GM12878 (cell line): ENCODE results near the gene ARHGEF16. TPM values are rescaled to one million over a fixed set of nuclear protein-coding genes. Genes with fewer than 3 reads are reported as not detected.

ENCODE experiments used
- ATAC-seq: fragments of 200-7000 bp; cut with Tn5 transposase; 3 replicates; pipeline ENCODE4 v1.9.1; 2020; ENCODE audit warnings: mild to moderate bottlenecking, moderate library complexity
- BruUV-seq: library from RNA; stranded (reverse); fragments of 400-500 nt; replicated peaks from 2 replicates; lab custom pipeline; 2021; lab: Mats Ljungman, UMichigan
- CTCF ChIA-PET: fragments of 300-600 bp; sonication (Branson Sonifier 250); formaldehyde crosslinking; extraction: SDS; loops from one replicate; lab custom pipeline; 2021; ENCODE audit warnings: inconsistent platforms; lab: Yijun Ruan, JAX
- POLR2A ChIA-PET: fragments of 350-600 bp; formaldehyde crosslinking; extraction: SDS; loops from one replicate; lab custom pipeline; 2021; ENCODE audit warnings: inconsistent platforms; lab: Charles Lee
- RAD21 ChIA-PET: fragments of 300-600 bp; sonication (Branson Sonifier 250); formaldehyde crosslinking; loops from one replicate; lab custom pipeline; 2023; ENCODE audit warnings: antibody characterized with exemption; ENCODE audit not compliant: unreplicated experiment; lab: Charles Lee
- SMC1A ChIA-PET: fragments of 300-600 bp; sonication (Branson Sonifier 250); formaldehyde crosslinking; loops from one replicate; lab custom pipeline; 2023; ENCODE audit not compliant: unreplicated experiment, uncharacterized antibody; lab: Charles Lee
- DNase-seq: peaks from one replicate; pipeline ENCODE4 v3.0.0-alpha.2; 2011; ENCODE audit warnings: low read depth, low spot score
- FAIRE-seq: peaks from 3 replicates; lab custom pipeline; 2011; peaks lifted over from hg19 to GRCh38; lab: Jason Lieb, UNC
- H2AFZ ChIP-seq: 2 replicates; pipeline ENCODE4 v1.6.0; 2011; ENCODE audit warnings: low read depth, low read length, control low read depth; ENCODE audit not compliant: control insufficient read depth
- H3K27ac ChIP-seq: 2 replicates; pipeline ENCODE4 v1.5.1; 2011; ENCODE audit warnings: control low read depth; ENCODE audit not compliant: control insufficient read depth, insufficient read depth
- H3K27me3 ChIP-seq, 2 experiments: replicated peaks in 1 of 2; 2 replicates each; pipeline versions ENCODE4 v1.6.0 to v1.6.1; 2011; ENCODE audit warnings: low read length in 1 of 2; ENCODE audit not compliant: control insufficient read depth in 2 of 2, insufficient read depth in 2 of 2
- H3K36me3 ChIP-seq, 2 experiments: 2 replicates each; pipeline ENCODE4 v1.5.1; 2011; ENCODE audit warnings: low read length in 1 of 2; ENCODE audit not compliant: control insufficient read depth in 2 of 2, insufficient read depth in 2 of 2
- H3K4me1 ChIP-seq: 2 replicates; pipeline ENCODE4 v1.6.1; 2011; ENCODE audit warnings: mild to moderate bottlenecking, low read length, moderate library complexity, mixed read lengths; ENCODE audit not compliant: control insufficient read depth, insufficient read depth
- H3K4me2 ChIP-seq: 2 replicates; pipeline ENCODE4 v1.6.0; 2011; ENCODE audit warnings: control low read depth; ENCODE audit not compliant: control insufficient read depth, insufficient read depth
- H3K4me3 ChIP-seq: fragments of 200-600 bp; sonication (generic); 2 replicates; pipeline ENCODE4 v1.5.1; 2016
- H3K79me2 ChIP-seq: 2 replicates; pipeline ENCODE4 v1.6.0; 2011; ENCODE audit warnings: low read length; ENCODE audit not compliant: control insufficient read depth, insufficient read depth
- H3K9ac ChIP-seq: 2 replicates; pipeline ENCODE4 v1.8.0; 2011; ENCODE audit warnings: low read length, control low read depth, mixed read lengths; ENCODE audit not compliant: control insufficient read depth, insufficient read depth
- H3K9me3 ChIP-seq: replicated peaks from 3 replicates; pipeline ENCODE4 v1.5.1; 2011; ENCODE audit warnings: mild to moderate bottlenecking, low read length; ENCODE audit not compliant: control insufficient read depth, insufficient read depth
- H4K20me1 ChIP-seq: 2 replicates; pipeline ENCODE4 v1.6.0; 2011; ENCODE audit not compliant: control insufficient read depth, insufficient read depth
- GABPA ChIP-seq: IDR thresholded peaks from 2 replicates; pipeline ENCODE4 v1.6.1; 2014; ENCODE audit warnings: antibody characterized with exemption, low read depth, mild to moderate bottlenecking, inconsistent platforms
- KDM1A ChIP-seq: fragments of 200-600 bp; sonication (generic); IDR thresholded peaks from 2 replicates; pipeline ENCODE4 v1.6.1; 2016; ENCODE audit warnings: borderline replicate concordance
- MXI1 ChIP-seq: fragments of 150-350 bp; IDR thresholded peaks from 2 replicates; pipeline ENCODE4 v1.6.1; 2011; ENCODE audit warnings: low read depth, mild to moderate bottlenecking, inconsistent platforms, low read length, improper control_type of control experiment
- PAX5 ChIP-seq: IDR thresholded peaks from 2 replicates; pipeline ENCODE4 v1.6.1; 2011; ENCODE audit warnings: low read depth, low read length, borderline replicate concordance
- POLR2AphosphoS2 ChIP-seq: IDR thresholded peaks from 2 replicates; pipeline ENCODE4 v1.6.1; 2011; ENCODE audit warnings: low read depth, mild to moderate bottlenecking, low read length, improper control_type of control experiment, moderate library complexity
- RAD21 ChIP-seq: IDR thresholded peaks from 2 replicates; pipeline ENCODE4 v1.6.1; 2011; ENCODE audit warnings: mild to moderate bottlenecking, low read depth, low read length, moderate library complexity; ENCODE audit not compliant: insufficient read depth
- SIX5 ChIP-seq: IDR thresholded peaks from 2 replicates; pipeline ENCODE4 v1.6.1; 2011; ENCODE audit warnings: mild to moderate bottlenecking, low read depth, low read length, moderate library complexity; ENCODE audit not compliant: severe bottlenecking
- SMAD5 ChIP-seq: IDR thresholded peaks from 2 replicates; pipeline ENCODE4 v1.6.1; 2016; ENCODE audit warnings: antibody characterized with exemption, low read depth
- WGBS: methylation state at CpG from one replicate; pipeline ENCODE4 v1.1.6; 2016; ENCODE audit warnings: low lambda C conversion rate; ENCODE audit not compliant: insufficient replicate concordance, insufficient coverage; ENCODE audit errors: missing lambda C conversion rate; 5-methylcytosine and 5-hydroxymethylcytosine counted together
- in situ Hi-C: fragments of 300-500 bp; cut with MboI; formaldehyde crosslinking; loops from 9 replicates; pipeline ENCODE4 v1.14.3; 2018; ENCODE audit warnings: mixed read lengths
- intact Hi-C: fragments of 100-400 bp; cut with micrococcal nuclease; formaldehyde crosslinking; loops from one replicate; pipeline ENCODE4 v1.14.2; 2022; ENCODE audit not compliant: unreplicated experiment
- polyA plus RNA-seq, 11 experiments: library from polyadenylated mRNA; depleted of rRNA in 4 of 11; unstranded in 6 of 11; stranded (reverse) in 5 of 11; fragments of >200 nt; fragmentation: Nextera tagmentation in 4 of 11; fragmentation: Illumina TruSeq in 1 of 11; extraction: Ambion mirVana in 4 of 11; extraction: Trizol in 1 of 11; gene quantifications; 1 replicate in 1 of 11; 2 replicates in 10 of 11; pipeline versions ENCODE4 v1.2.1 to v1.2.3, GENCODE V29; 2011 to 2016; ENCODE audit warnings: inconsistent platforms in 2 of 11, missing spikeins in 2 of 11, low read depth in 1 of 11
- total RNA-seq, 4 experiments: library from RNA; depleted of rRNA in 3 of 4; stranded (reverse); fragments of >200 nt in 3 of 4; fragmentation: Illumina TruSeq in 1 of 4; extraction: Trizol in 1 of 4; gene quantifications; 2 replicates each; pipeline versions ENCODE4 v1.2.1 to v1.2.3, GENCODE V29; 2013 to 2021
- TF ChIP-seq, protein P1 (sequence below): fragments of 450-650 bp; IDR thresholded peaks from 2 replicates; pipeline ENCODE4 v1.6.1; 2014; ENCODE audit warnings: mild to moderate bottlenecking

Gene ARHGEF16
- total and polyA plus RNA-seq, 10 of the 15 experiments (the other 5 are each of a cell fraction or from before 2014, with no cell fraction given) = not detected

DNA sequence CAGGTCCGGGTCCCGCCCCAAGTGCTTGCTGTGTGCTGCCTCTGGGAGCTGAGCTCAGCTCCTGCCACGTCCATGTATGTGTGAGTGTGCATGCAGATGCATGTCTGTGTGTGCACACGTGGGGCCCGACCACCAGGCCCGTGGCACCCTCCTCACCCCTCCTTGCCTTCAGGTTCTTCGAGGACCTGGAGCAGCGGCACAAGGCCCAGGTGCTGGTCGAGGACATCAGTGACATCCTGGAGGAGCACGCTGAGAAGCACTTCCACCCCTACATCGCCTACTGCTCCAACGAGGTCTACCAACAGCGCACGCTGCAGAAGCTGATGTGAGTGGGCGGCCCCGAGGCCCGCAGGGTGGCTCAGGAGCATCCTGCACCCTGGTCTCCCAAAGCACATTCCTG lies 18.4 kb downstream of the ARHGEF16 start:
- H3K27me3 ChIP-seq = no peaks in the 10 kb centered on the region
- no peak overlapping the region for H3K27ac ChIP-seq
- no peak overlapping the region for H3K4me2 ChIP-seq
- SMC1A ChIA-PET = no interaction called here
- no TSS peak for BruUV-seq
- no peak overlapping the region for H3K9ac ChIP-seq
- no peaks in the 10 kb centered on the region for H3K4me1 ChIP-seq
- no peaks in the 10 kb centered on the region for H3K9me3 ChIP-seq
- POLR2A ChIA-PET = no interaction called here
- no peaks in the 10 kb centered on the region for H4K20me1 ChIP-seq
- H3K36me3 ChIP-seq = no peaks in the 10 kb centered on the region
- H2AFZ ChIP-seq = no peak overlapping the region
- FAIRE-seq = no peak
- no peak for ATAC-seq
- in situ Hi-C loops (no loop called here), intact Hi-C loops (no loop called here)
- H3K4me3 ChIP-seq = no peak overlapping the region
- RAD21 ChIA-PET = interaction anchor here (0.7 kb wide), 1 partner anchor 9 kb away, joined by 3 read pairs; no protein-coding TSS in a partner anchor
- TF ChIP-seq, protein P1, sequence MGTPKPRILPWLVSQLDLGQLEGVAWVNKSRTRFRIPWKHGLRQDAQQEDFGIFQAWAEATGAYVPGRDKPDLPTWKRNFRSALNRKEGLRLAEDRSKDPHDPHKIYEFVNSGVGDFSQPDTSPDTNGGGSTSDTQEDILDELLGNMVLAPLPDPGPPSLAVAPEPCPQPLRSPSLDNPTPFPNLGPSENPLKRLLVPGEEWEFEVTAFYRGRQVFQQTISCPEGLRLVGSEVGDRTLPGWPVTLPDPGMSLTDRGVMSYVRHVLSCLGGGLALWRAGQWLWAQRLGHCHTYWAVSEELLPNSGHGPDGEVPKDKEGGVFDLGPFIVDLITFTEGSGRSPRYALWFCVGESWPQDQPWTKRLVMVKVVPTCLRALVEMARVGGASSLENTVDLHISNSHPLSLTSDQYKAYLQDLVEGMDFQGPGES = no peak
- TF ChIP-seq KDM1A (no peak), RAD21 (no peak), MXI1 (no peak), GABPA (no peak), PAX5 (no peak), SMAD5 (no peak), SIX5 (no peak), POLR2AphosphoS2 (no peak)
- no peaks in the 10 kb centered on the region for H3K79me2 ChIP-seq
- CTCF ChIA-PET = interaction anchor here (1.3 kb wide), 1 partner anchor 18 kb away, joined by 3 read pairs; no protein-coding TSS in a partner anchor
- no peak for DNase-seq
- 30% methylated on average over 15 of the region's 17 CpGs for WGBS
